GM21576 (cell line): ENCODE data around the gene ZER1.
"Not testable (repeated sequence)": the region's sequence is repeated elsewhere in the genome, so short reads cannot be mapped to it uniquely, and the experiment has no call there.

Experiments
- ATAC-seq: cut with Tn5 transposase; IDR thresholded peaks from one replicate; pipeline ENCODE4 v1.9.1; 2021; ENCODE audit warnings: mild to moderate bottlenecking, moderate library complexity; ENCODE audit not compliant: unreplicated experiment

Gene ZER1

GRCh38 chr9:128696923-128697707, 74.6 kb downstream of the ZER1 start:
- no peak for ATAC-seq

GRCh38 chr9:128694344-128694743, 77.4 kb downstream of the ZER1 start:
- ATAC-seq: no peak

- ATAC-seq: not testable (repeated sequence)
Observed at GRCh38 chr9:128693738-128694137, 78.0 kb downstream of the ZER1 start.

- no peak for ATAC-seq
Observed at GRCh38 chr9:128690684-128691034, 81.1 kb downstream of the ZER1 start.

DNA sequence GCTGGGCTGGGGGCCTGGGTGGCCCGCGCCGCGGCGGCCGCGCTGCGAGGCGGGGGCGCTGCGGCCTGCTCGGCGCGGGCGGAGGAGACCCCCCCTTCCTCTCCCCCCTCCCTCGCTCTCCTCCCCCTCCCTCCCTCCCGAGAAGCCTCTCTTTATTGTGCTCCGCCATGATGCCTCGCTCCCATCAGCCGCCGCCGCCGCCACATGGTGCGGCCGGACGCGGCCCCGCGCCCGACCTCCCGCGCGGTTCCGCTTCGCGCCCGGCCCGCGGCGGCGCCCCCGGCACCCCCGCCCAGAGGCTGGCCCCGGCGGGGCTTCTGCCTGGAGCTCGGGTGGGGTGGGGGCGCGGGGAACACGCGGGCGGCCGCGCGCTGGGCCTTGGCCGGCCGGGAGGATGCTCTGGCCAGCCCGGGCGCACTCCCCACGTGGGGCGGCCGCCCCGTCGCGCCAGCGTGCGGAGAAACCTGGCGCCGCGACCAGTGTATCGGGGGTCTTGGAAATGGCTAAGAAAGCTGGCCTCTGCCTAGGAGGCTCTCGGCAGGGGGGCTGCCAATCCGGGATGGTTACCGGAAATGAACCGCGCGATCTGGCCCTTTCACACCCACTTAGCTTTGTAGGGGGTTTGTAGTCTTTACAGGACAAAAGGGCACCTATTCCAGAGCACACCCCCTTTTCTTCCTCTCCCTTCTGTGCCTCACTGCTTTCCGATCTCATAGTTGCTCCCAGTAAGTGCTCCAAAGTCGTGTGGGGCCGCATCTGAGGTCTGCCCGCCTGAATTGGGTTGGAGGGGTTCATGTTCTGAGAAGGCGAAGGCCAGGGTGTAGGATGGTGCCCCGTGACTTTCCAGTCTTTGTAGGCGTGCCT, 81.7 kb downstream of the ZER1 start:
- ATAC-seq: no peak

- no peak for ATAC-seq
Observed at GRCh38 chr9:128689293-128689774, 82.4 kb downstream of the ZER1 start.

DNA sequence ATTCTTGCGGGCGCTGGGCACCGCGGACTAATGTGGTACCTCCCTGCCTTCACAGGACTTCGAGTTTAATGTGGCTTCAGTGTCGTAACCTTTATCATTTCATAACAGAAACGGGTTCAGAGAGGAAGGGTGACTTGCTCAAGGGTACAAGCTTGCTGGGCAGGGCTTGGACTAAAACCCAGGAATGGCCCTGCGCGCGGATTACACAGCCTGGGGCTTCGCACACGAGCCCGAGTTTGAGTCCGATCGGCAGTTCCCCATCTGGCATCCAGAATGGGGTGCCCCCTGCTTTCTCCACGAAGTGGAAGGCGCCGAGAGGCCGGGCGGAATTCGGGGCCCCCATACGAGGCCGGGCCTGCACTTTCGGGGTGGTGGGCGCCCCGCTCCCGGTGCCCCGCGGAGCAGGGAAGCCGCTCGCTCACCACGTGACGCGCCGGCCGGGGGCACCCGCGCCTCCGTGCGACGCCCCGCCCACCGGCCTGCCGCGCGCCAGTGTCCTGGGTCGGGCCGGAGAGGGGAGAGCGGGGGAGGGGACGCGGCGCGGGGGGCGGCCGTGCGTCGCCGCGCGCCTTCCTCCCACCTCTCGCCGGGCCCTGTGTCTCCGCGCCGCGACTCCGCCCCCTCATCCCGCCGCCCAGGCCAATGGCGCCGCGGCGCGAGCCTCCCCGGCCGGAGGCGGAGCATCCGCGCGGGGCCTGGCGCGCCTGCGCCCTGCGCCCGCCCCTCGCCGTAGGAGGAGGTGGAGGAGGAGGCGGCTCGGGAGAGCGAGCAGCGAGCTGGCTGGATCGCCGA, 83.0 kb downstream of the ZER1 start, which contains the start of gene SET:
Gene SET (plus strand): TSS at position 722 of the 792 bp plus-strand sequence. CDS start 361 bp downstream, outside the sequence.
- ATAC-seq: peak; percentile 57

GRCh38 chr9:128687453-128687852, 84.3 kb downstream of the ZER1 start:
- ATAC-seq: no peak

- no peak for ATAC-seq
Observed at GRCh38 chr9:128685636-128686489, 85.9 kb downstream of the ZER1 start.

DNA sequence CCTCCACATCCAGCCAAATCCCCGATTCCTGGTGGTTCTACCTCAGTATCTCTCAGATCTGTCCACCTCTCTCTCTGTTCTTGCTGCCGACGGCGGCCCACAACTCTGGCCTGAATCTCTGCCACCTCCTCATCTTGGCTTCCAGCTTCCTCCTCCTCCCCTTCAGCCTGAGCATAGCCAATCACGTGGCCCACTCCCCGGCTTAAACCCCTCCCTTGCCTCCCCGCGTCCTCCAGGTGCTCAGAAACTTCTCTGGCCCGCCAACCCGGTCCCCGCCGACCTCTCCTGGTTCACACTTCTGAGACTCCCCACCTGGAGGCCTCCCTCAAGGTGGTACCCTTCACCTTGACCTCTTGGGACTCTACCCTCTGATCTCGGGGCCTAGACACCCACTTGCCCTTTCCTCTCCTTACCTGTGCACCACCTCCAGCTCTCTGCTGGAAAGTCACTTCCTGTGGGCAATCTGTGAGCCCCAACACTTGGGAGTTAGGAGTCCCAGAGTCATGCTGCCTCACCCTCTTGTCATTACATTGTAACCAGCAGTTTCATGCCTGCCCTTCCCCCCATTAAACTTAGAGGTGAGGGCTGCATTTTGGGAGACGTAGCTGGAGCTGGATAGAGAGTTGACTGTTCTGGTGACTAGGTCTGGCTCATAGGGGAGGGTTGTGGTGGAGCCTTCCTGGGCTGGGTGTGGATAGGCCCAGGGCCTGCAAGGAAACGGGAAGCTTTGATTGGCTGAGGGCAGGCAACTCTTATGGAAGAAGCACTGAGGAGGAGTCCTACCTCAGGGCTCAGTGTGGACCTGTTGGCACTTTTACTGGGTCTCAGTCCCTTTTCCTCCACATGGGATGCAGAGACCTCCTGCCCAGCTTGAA, 87.2 kb downstream of the ZER1 start:
- peak; percentile 35 for ATAC-seq

DNA sequence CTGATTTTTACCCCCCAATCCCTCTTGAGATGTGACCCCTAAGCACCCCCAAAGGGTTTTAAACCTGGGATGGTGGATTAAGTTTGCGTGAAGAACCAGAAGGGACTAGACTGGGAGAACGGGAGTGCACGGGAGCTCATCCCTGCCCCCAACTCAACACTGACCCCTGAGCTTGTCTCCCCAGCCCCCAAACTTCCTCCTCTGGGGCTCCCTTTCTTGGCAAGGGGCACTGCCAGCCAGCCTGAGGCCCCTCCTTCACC, 87.7 kb downstream of the ZER1 start:
- peak; percentile 1 for ATAC-seq

DNA sequence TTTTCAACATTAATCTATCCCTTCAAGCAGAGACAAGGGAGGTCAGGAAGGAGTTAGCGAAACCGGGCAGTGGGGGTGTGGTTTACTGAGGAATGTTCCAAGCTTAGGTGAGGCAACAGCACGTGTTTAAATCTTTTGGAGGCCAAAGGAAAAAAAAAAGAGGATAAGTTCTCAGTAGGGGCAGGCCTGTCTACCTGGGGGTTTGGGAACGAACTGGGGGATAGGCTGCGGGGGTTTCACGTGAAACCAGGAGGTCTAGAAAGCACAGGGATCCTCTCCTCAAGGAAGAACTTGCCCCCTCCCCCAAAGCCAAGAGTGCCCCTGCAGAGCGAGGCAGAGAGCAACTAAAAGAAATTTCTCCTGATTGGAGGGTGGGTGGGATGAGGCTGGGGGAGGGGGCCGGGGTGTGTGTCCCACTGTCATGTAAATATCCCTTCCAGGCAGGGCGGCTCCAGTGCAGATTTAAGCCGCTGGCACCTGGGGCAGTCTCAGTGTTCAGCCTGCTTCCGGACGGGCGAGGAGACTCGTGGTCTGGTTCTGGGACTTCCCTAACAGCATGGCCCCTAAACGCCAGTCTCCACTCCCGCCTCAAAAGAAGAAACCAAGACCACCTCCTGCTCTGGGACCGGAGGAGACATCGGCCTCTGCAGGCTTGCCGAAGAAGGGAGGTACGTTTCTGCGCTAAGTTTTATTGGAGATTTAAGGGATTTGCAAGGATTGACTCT, 88.2 kb downstream of the ZER1 start:
- no peak for ATAC-seq
